Smooth muscle cell of the brain vasculature (primary cell): ENCODE results near the gene PROSER1.
"Not testable (repeated sequence)": the region's sequence is repeated elsewhere in the genome, so short reads cannot be mapped to it uniquely, and the experiment has no call there.

Experiments used
- DNase-seq: peaks from one replicate; pipeline ENCODE4 v3.0.0-alpha.2; 2012; ENCODE audit warnings: low read depth, low spot score

Gene PROSER1

GRCh38 chr13:39025433-39025839 is 12.5 kb downstream of the PROSER1 start:
- no peak for DNase-seq

GRCh38 chr13:39023761-39024160 is 14.1 kb downstream of the PROSER1 start:
- no peak for DNase-seq

GRCh38 chr13:39023316-39023715 is 14.6 kb downstream of the PROSER1 start:
- no peak for DNase-seq

- DNase-seq = no peak
Measured at GRCh38 chr13:39020853-39021462, 16.9 kb downstream of the PROSER1 start.

GRCh38 chr13:39016787-39017186 is 21.1 kb downstream of the PROSER1 start:
- DNase-seq = no peak

- no peak for DNase-seq
Measured at GRCh38 chr13:39016087-39016486, 21.8 kb downstream of the PROSER1 start.

GRCh38 chr13:39013462-39013861 is 24.4 kb downstream of the PROSER1 start:
- DNase-seq = no peak

GRCh38 chr13:39012608-39013007 is 25.3 kb downstream of the PROSER1 start:
- no peak for DNase-seq

GRCh38 chr13:39006371-39007111 is 31.3 kb downstream of the PROSER1 start:
- not testable (repeated sequence) for DNase-seq

GRCh38 chr13:38998739-38999138 is 39.1 kb downstream of the PROSER1 start:
- no peak for DNase-seq

- DNase-seq = no peak
Measured at GRCh38 chr13:38993381-38993780, 44.5 kb downstream of the PROSER1 start.

- no peak for DNase-seq
Measured at GRCh38 chr13:38990693-38991092, 47.2 kb downstream of the PROSER1 start, which contains the start of gene STOML3. Gene STOML3 (minus strand): TSS chr13:38990831. CDS start chr13:38990721, 110 bp downstream.

GRCh38 chr13:38981096-38981495 is 56.8 kb downstream of the PROSER1 start:
- no peak for DNase-seq

- no peak for DNase-seq
Measured at GRCh38 chr13:38980750-38981078, 57.2 kb downstream of the PROSER1 start.

- DNase-seq = no peak
Measured at GRCh38 chr13:38979891-38980749, 57.8 kb downstream of the PROSER1 start.

- no peak for DNase-seq
Measured at GRCh38 chr13:38970380-38971051, 67.4 kb downstream of the PROSER1 start.

- DNase-seq = no peak
Measured at GRCh38 chr13:38969187-38969586, 68.7 kb downstream of the PROSER1 start.

- no peak for DNase-seq
Measured at GRCh38 chr13:38967446-38967845, 70.4 kb downstream of the PROSER1 start.

- DNase-seq = no peak
Measured at GRCh38 chr13:38965281-38965680, 72.6 kb downstream of the PROSER1 start.

GRCh38 chr13:38960175-38960574 is 77.7 kb downstream of the PROSER1 start:
- no peak for DNase-seq
